Measurements from ENCODE around the gene FGGY.
A peak's percentile ranks its signal among the peaks of the same experiment; 100 is the strongest.

The FGGY gene

GRCh38 chr1:59510249-59510648 is 213.4 kb downstream of the FGGY start:
- H3K4me3 ChIP-seq (ENCODE audit: low read depth, low read length), result no peak overlapping the region
- peaks cover 7% of the 10 kb centered on the region; the same call in 1 of the 2 replicates for H3K36me3 ChIP-seq
- H3K9me3 ChIP-seq (ENCODE audit: severe bottlenecking), result no peaks in the 10 kb centered on the region
- DNase-seq, result no peak
- H3K27me3 ChIP-seq (ENCODE audit: insufficient read depth, low read depth, severe bottlenecking), result no peaks in the 10 kb centered on the region
- H3K27ac ChIP-seq, result peak overlapping the region; percentile 84
- no peak for TF ChIP-seq CTCF (IDR thresholded peaks at IDR 0.05; ENCODE audit: low read depth, low read length)

- peaks cover 7% of the 10 kb centered on the region; the same call in 1 of the 2 replicates for H3K36me3 ChIP-seq
- H3K9me3 ChIP-seq (ENCODE audit: severe bottlenecking), result no peaks in the 10 kb centered on the region
- H3K4me3 ChIP-seq (ENCODE audit: low read depth, low read length), result no peak overlapping the region
- H3K27me3 ChIP-seq (ENCODE audit: insufficient read depth, low read depth, severe bottlenecking), result no peaks in the 10 kb centered on the region
- H3K27ac ChIP-seq, result no peak overlapping the region
- TF ChIP-seq CTCF (IDR thresholded peaks at IDR 0.05; ENCODE audit: low read depth, low read length), result no peak
- no peak for DNase-seq
Measured at GRCh38 chr1:59511476-59512465, 214.9 kb downstream of the FGGY start.

GRCh38 chr1:59512702-59513101 is 215.8 kb downstream of the FGGY start:
- Histone ChIP-seq H3K9me3 (ENCODE audit: severe bottlenecking) (no peaks in the 10 kb centered on the region), H3K4me3 (ENCODE audit: low read depth, low read length) (no peak overlapping the region), H3K27me3 (ENCODE audit: insufficient read depth, low read depth, severe bottlenecking) (no peaks in the 10 kb centered on the region), H3K36me3 (peaks cover 7% of the 10 kb centered on the region), H3K27ac (no peak overlapping the region)
- no peak for TF ChIP-seq CTCF (IDR thresholded peaks at IDR 0.05; ENCODE audit: low read depth, low read length)
- DNase-seq, result no peak

GRCh38 chr1:59514061-59514909 is 217.4 kb downstream of the FGGY start:
- H3K27ac ChIP-seq, result no peak overlapping the region
- peaks cover 7% of the 10 kb centered on the region for H3K36me3 ChIP-seq

GRCh38 chr1:59516881-59517280 is 220.0 kb downstream of the FGGY start:
- H3K4me3 ChIP-seq (ENCODE audit: low read depth, low read length), result no peak overlapping the region
- no peak for TF ChIP-seq CTCF (IDR thresholded peaks at IDR 0.05; ENCODE audit: low read depth, low read length)
- peaks cover 7% of the 10 kb centered on the region for H3K36me3 ChIP-seq
- H3K27ac ChIP-seq, result no peak overlapping the region
- DNase-seq, result no peak
- no peaks in the 10 kb centered on the region for H3K27me3 ChIP-seq (ENCODE audit: insufficient read depth, low read depth, severe bottlenecking)
- H3K9me3 ChIP-seq (ENCODE audit: severe bottlenecking), result no peaks in the 10 kb centered on the region

More at GRCh38 chr1:59514061-59514909, 217.4 kb downstream of the FGGY start:
- H3K4me3 ChIP-seq (ENCODE audit: low read depth, low read length), result no peak overlapping the region
- no peak for DNase-seq
- no peaks in the 10 kb centered on the region for H3K9me3 ChIP-seq (ENCODE audit: severe bottlenecking)
- no peak for TF ChIP-seq CTCF (IDR thresholded peaks at IDR 0.05; ENCODE audit: low read depth, low read length)
- no peaks in the 10 kb centered on the region for H3K27me3 ChIP-seq (ENCODE audit: insufficient read depth, low read depth, severe bottlenecking)
